C4-2B (cell line): ENCODE results near the gene SRSF3.

Experiments used
- ZFX ChIP-seq: fragments of 450-650 bp; IDR thresholded peaks from 2 replicates; pipeline ENCODE4 v1.6.1; 2017
- TF ChIP-seq, protein P1 (sequence below): fragments of 450-650 bp; conservative IDR thresholded peaks from 2 replicates; pipeline ENCODE4 v1.5.1; 2017; ENCODE audit warnings: mild to moderate bottlenecking

DNA sequence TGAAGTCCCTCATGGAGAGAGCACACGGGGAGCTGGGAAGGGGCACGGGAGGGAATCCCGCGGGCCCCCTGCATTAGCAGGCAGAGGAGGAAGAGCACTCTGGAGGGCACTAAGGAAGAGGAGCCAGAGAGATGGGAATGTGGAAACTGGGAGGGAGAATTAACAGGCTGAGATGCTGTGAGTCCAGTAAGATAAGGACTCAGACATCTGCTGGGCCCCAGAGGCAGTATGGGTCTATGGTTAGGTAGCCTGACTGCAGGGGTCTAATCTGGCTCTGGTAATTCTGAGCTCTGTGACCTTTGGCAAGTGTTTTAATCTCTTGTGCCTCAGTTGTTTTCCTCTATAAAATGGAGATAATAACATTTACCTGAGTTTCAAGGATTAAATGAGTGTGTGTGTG lies 15.7 kb upstream of the SRSF3 start:
- TF ChIP-seq, protein P1, sequence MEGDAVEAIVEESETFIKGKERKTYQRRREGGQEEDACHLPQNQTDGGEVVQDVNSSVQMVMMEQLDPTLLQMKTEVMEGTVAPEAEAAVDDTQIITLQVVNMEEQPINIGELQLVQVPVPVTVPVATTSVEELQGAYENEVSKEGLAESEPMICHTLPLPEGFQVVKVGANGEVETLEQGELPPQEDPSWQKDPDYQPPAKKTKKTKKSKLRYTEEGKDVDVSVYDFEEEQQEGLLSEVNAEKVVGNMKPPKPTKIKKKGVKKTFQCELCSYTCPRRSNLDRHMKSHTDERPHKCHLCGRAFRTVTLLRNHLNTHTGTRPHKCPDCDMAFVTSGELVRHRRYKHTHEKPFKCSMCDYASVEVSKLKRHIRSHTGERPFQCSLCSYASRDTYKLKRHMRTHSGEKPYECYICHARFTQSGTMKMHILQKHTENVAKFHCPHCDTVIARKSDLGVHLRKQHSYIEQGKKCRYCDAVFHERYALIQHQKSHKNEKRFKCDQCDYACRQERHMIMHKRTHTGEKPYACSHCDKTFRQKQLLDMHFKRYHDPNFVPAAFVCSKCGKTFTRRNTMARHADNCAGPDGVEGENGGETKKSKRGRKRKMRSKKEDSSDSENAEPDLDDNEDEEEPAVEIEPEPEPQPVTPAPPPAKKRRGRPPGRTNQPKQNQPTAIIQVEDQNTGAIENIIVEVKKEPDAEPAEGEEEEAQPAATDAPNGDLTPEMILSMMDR, result no peak
- TF ChIP-seq ZFX, result no peak
